ENCODE data around the gene PHYKPL.

PHYKPL gene

GRCh38 chr5:178228609-178229008 lies 4.0 kb downstream of the PHYKPL start:
- no peak for DNase-seq (ENCODE audit: low read depth)
- TF ChIP-seq CTCF (conservative IDR thresholded peaks at IDR 0.05; ENCODE audit: low read depth, low read length), result no peak
- no peak overlapping the region for H3K4me3 ChIP-seq (ENCODE audit: low read depth, low read length)

- no peak overlapping the region for H3K4me3 ChIP-seq (ENCODE audit: low read depth, low read length)
- DNase-seq (ENCODE audit: low read depth), result no peak
- TF ChIP-seq CTCF (conservative IDR thresholded peaks at IDR 0.05; ENCODE audit: low read depth, low read length), result no peak
Measured at GRCh38 chr5:178227929-178228328, 4.7 kb downstream of the PHYKPL start.

- DNase-seq (ENCODE audit: low read depth), result peak; percentile 83
- TF ChIP-seq CTCF (conservative IDR thresholded peaks at IDR 0.05; ENCODE audit: low read depth, low read length), result no peak
- no peak overlapping the region for H3K4me3 ChIP-seq (ENCODE audit: low read depth, low read length)
Measured at GRCh38 chr5:178227138-178227659, 5.4 kb downstream of the PHYKPL start.

GRCh38 chr5:178225174-178225573 lies 7.4 kb downstream of the PHYKPL start:
- no peak for DNase-seq (ENCODE audit: low read depth)
- TF ChIP-seq CTCF (conservative IDR thresholded peaks at IDR 0.05; ENCODE audit: low read depth, low read length), result no peak
- H3K4me3 ChIP-seq (ENCODE audit: low read depth, low read length), result no peak overlapping the region

- DNase-seq (ENCODE audit: low read depth), result no peak
- no peak for TF ChIP-seq CTCF (conservative IDR thresholded peaks at IDR 0.05; ENCODE audit: low read depth, low read length)
- no peak overlapping the region for H3K4me3 ChIP-seq (ENCODE audit: low read depth, low read length)
Measured at GRCh38 chr5:178224403-178224802, 8.2 kb downstream of the PHYKPL start.

GRCh38 chr5:178223828-178224335 lies 8.7 kb downstream of the PHYKPL start:
- TF ChIP-seq CTCF (conservative IDR thresholded peaks at IDR 0.05; ENCODE audit: low read depth, low read length), result no peak
- no peak overlapping the region for H3K4me3 ChIP-seq (ENCODE audit: low read depth, low read length)
- DNase-seq (ENCODE audit: low read depth), result no peak

DNA sequence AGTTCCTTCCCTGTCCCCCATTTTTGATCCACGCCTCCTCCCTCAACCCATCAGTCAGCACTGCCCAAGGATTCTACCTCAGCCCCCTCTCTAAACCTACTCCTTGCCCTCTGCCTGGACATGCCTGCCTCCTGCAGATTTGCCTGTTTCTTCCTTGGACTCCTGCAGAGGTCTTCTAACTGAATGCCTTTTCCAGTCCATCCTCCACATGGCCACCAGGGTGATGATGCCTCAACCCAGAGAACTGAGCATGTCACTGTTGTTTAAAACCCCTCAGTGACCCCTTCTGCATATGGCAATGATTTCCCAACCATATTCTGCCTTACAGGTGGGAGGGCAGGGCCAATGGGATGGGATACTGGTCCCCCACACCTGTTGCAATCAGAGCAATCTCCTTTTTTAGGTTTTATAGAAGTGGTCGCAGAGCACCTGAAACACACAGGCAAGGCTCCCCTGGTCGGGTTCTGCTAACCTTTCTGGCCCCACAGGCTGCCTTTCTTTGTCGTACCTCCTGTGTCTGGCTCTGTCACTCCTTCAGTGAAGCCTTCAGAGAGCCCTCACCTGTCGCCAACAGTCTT lies 9.3 kb downstream of the PHYKPL start:
- no peak overlapping the region for H3K4me3 ChIP-seq (ENCODE audit: low read depth, low read length)
- DNase-seq (ENCODE audit: low read depth), result no peak
- TF ChIP-seq CTCF (conservative IDR thresholded peaks at IDR 0.05; ENCODE audit: low read depth, low read length), result peak; percentile 15

Data from choroid plexus epithelial cell (primary cell).